ENCODE data around the gene UBQLN2. TPM values are rescaled to one million over a fixed set of nuclear protein-coding genes. Genes with fewer than 3 reads are reported as not detected.
"Not testable (repeated sequence)": the region's sequence is repeated elsewhere in the genome, so short reads cannot be mapped to it uniquely, and the experiment has no call there.

The UBQLN2 gene
- polyA plus RNA-seq, 1 of the 3 experiments (the other 2 are of a cell fraction) = 10.7 TPM

- DNase-seq; H3K79me2 ChIP-seq (ENCODE audit: insufficient read depth); H3K36me3 ChIP-seq (replicated peaks in 1 of 2; ENCODE audit: control insufficient read depth in 1 of 2, insufficient read depth in 2 of 2, low read length in 1 of 2); H3K9ac ChIP-seq; H3K4me3 ChIP-seq (ENCODE audit: low read depth in 2 of 2, low read length in 1 of 2); H3F3A ChIP-seq (replicated peaks; ENCODE audit: insufficient read depth); H2AFZ ChIP-seq (ENCODE audit: low read depth); POLR2A ChIA-PET; H4K20me1 ChIP-seq (ENCODE audit: insufficient read depth); H3K9me2 ChIP-seq; H3K4me1 ChIP-seq (ENCODE audit: control insufficient read depth in 1 of 2, insufficient read depth in 2 of 2, low read depth in 1 of 2, low read length in 1 of 2); H3K4me2 ChIP-seq; H3K27ac ChIP-seq (ENCODE audit: low read depth in 2 of 2, low read length in 1 of 2); H3K9me3 ChIP-seq; CTCF ChIA-PET; H3K27me3 ChIP-seq (ENCODE audit: insufficient read depth): not testable (repeated sequence)
- WGBS (ENCODE audit: low lambda C conversion rate) = 0% methylated on average over 2 of the region's 2 CpGs
These were observed 33.9 kb upstream of the UBQLN2 start for GRCh38 chrX:56529482-56530007.

GRCh38 chrX:56530011-56530410 is 33.4 kb upstream of the UBQLN2 start:
- DNase-seq = no peak
- Histone ChIP-seq H3K36me3 (replicated peaks in 1 of 2; ENCODE audit: control insufficient read depth in 1 of 2, insufficient read depth in 2 of 2, low read length in 1 of 2) (no peaks in the 10 kb centered on the region), H3K27ac (ENCODE audit: low read depth in 2 of 2, low read length in 1 of 2) (no peak overlapping the region), H3K9me3 (no peaks in the 10 kb centered on the region), H3K4me3 (ENCODE audit: low read depth in 2 of 2, low read length in 1 of 2) (no peak overlapping the region), H2AFZ (ENCODE audit: low read depth) (no peak overlapping the region), H3K4me1 (ENCODE audit: control insufficient read depth in 1 of 2, insufficient read depth in 2 of 2, low read depth in 1 of 2, low read length in 1 of 2) (no peaks in the 10 kb centered on the region), H3K27me3 (ENCODE audit: insufficient read depth) (no peaks in the 10 kb centered on the region), H3K79me2 (ENCODE audit: insufficient read depth) (no peaks in the 10 kb centered on the region), H3K9me2 (no peaks in the 10 kb centered on the region), H3K9ac (no peak overlapping the region), H3F3A (replicated peaks; ENCODE audit: insufficient read depth) (no peaks in the 10 kb centered on the region), H3K4me2 (no peak overlapping the region), H4K20me1 (ENCODE audit: insufficient read depth) (no peaks in the 10 kb centered on the region)
- no peak for TF ChIP-seq USF2 (IDR thresholded peaks at IDR 0.05; ENCODE audit: borderline replicate concordance, low read depth, low read length)
- no peak for TF ChIP-seq EP300 (IDR thresholded peaks at IDR 0.05; ENCODE audit: borderline replicate concordance in 1 of 2, low read depth in 1 of 2, low read length in 1 of 2)
- no peak for TF ChIP-seq TAF1 (IDR thresholded peaks at IDR 0.05; ENCODE audit: borderline replicate concordance, low read depth, low read length)
- TF ChIP-seq EZH2phosphoT487 (IDR thresholded peaks at IDR 0.05; ENCODE audit: borderline replicate concordance, low read depth) = no peak
- no peak for TF ChIP-seq CTCF (IDR thresholded peaks at IDR 0.05)
- no peak for TF ChIP-seq FOXM1 (IDR thresholded peaks at IDR 0.05; ENCODE audit: low read depth)
- TF ChIP-seq GATA2 (CRISPR knock-in tag; IDR thresholded peaks at IDR 0.05) = no peak
- TF ChIP-seq CHD2 (IDR thresholded peaks at IDR 0.05; ENCODE audit: low read length, partially characterized antibody) = no peak
- TF ChIP-seq TCF12 (IDR thresholded peaks at IDR 0.05) = no peak
- no peak for TF ChIP-seq MXI1 (IDR thresholded peaks at IDR 0.05; ENCODE audit: low read depth, low read length)
- no peak for TF ChIP-seq PBX3 (IDR thresholded peaks at IDR 0.05)
- TF ChIP-seq YY1 (IDR thresholded peaks at IDR 0.05; ENCODE audit: low read depth) = no peak
- TF ChIP-seq JUND (IDR thresholded peaks at IDR 0.05) = no peak
- TF ChIP-seq REST (IDR thresholded peaks at IDR 0.05; ENCODE audit: low read depth, low read length) = no peak
- TF ChIP-seq RAD21 (IDR thresholded peaks at IDR 0.05; ENCODE audit: low read length) = no peak
- no peak for TF ChIP-seq TEAD4 (IDR thresholded peaks at IDR 0.05; ENCODE audit: borderline replicate concordance, insufficient read depth)
- no peak for TF ChIP-seq SIN3A (IDR thresholded peaks at IDR 0.05; ENCODE audit: borderline replicate concordance, low read depth, low read length)
- no peak for TF ChIP-seq MEF2A (IDR thresholded peaks at IDR 0.05; ENCODE audit: borderline replicate concordance, low read depth)
- no peak for TF ChIP-seq RFX5 (IDR thresholded peaks at IDR 0.05; ENCODE audit: low read length)
- no peak for TF ChIP-seq FOSL2 (IDR thresholded peaks at IDR 0.05; ENCODE audit: borderline replicate concordance, low read depth)
- WGBS (ENCODE audit: low lambda C conversion rate) = 0% methylated on average over 1 of the region's 1 CpG
- ChIA-PET POLR2A (no interaction called here), CTCF (interaction anchor here (0.7 kb wide), 1 partner anchor 62 kb away, joined by 4 read pairs; no protein-coding TSS in a partner anchor)
